HEK293 (cell line): Measurements from ENCODE around the gene PDXK.

Experiments used
- CTCF ChIA-PET: fragments of 350-600 bp; formaldehyde crosslinking; extraction: SDS; loops from one replicate; lab custom pipeline; 2021; ENCODE audit warnings: antibody characterized with exemption; lab: Yijun Ruan, JAX
- POLR2A ChIA-PET: fragments of 300-600 bp; formaldehyde crosslinking; extraction: SDS; loops from one replicate; lab custom pipeline; 2020; ENCODE audit warnings: antibody characterized with exemption, inconsistent platforms; lab: Yijun Ruan, JAX
- H3K27ac ChIP-seq: fragments of 200-500 bp; sonication (Bioruptor generic); 2 replicates; pipeline ENCODE4 v1.5.1; 2014; ENCODE audit warnings: low read depth, low read length, control low read depth, inconsistent platforms; ENCODE audit errors: extremely low read depth
- H3K36me3 ChIP-seq, 2 experiments: fragments of 200-500 bp in 1 of 2; sonication (Bioruptor generic) in 1 of 2; 1 replicate in 1 of 2; 2 replicates in 1 of 2; pipeline ENCODE4 v1.5.1; 2014 to 2017; ENCODE audit warnings: inconsistent platforms in 2 of 2, low read length in 2 of 2; ENCODE audit not compliant: control insufficient read depth in 2 of 2, insufficient read depth in 1 of 2
- H3K4me1 ChIP-seq: fragments of 200-500 bp; sonication (Bioruptor generic); 2 replicates; pipeline ENCODE4 v1.5.1; 2014; ENCODE audit warnings: mild to moderate bottlenecking, low read length, inconsistent platforms; ENCODE audit not compliant: control insufficient read depth, insufficient read depth
- H3K4me3 ChIP-seq: 2 replicates; pipeline ENCODE4 v1.5.1; 2011; ENCODE audit warnings: low read depth, mild to moderate bottlenecking, control low read depth, low read length, moderate library complexity
- H3K9me3 ChIP-seq: fragments of 200-500 bp; sonication (Bioruptor generic); 2 replicates; pipeline ENCODE4 v1.5.1; 2014; ENCODE audit warnings: low read depth, low read length, inconsistent platforms; ENCODE audit not compliant: control insufficient read depth, insufficient read depth
- GLIS2 ChIP-seq: fragments of 450-650 bp; formaldehyde crosslinking; IDR thresholded peaks from 2 replicates; pipeline ENCODE4 v1.5.1; 2016; ENCODE audit warnings: missing biosample characterization, missing genetic modification characterization
- IKZF3 ChIP-seq: fragments of 450-650 bp; IDR thresholded peaks from 2 replicates; pipeline ENCODE4 v1.5.0; 2018; ENCODE audit warnings: missing biosample characterization, mild to moderate bottlenecking, missing genetic modification characterization, moderate library complexity
- INSM2 ChIP-seq: fragments of 450-650 bp; formaldehyde crosslinking; IDR thresholded peaks from 2 replicates; pipeline ENCODE4 v1.5.1; 2016; ENCODE audit warnings: missing biosample characterization, missing genetic modification characterization
- KLF16 ChIP-seq: fragments of 450-650 bp; formaldehyde crosslinking; IDR thresholded peaks from 2 replicates; pipeline ENCODE4 v1.5.1; 2017; ENCODE audit warnings: missing biosample characterization, missing genetic modification characterization
- KLF17 ChIP-seq: fragments of 450-650 bp; formaldehyde crosslinking; IDR thresholded peaks from 2 replicates; pipeline ENCODE4 v1.5.1; 2016; ENCODE audit warnings: missing biosample characterization, missing genetic modification characterization
- MYNN ChIP-seq: fragments of 450-650 bp; formaldehyde crosslinking; IDR thresholded peaks from 2 replicates; pipeline ENCODE4 v1.5.1; 2016; ENCODE audit warnings: missing biosample characterization, missing genetic modification characterization, borderline replicate concordance
- YY1 ChIP-seq: fragments of 450-650 bp; formaldehyde crosslinking; IDR thresholded peaks from 2 replicates; pipeline ENCODE4 v1.5.1; 2018; ENCODE audit warnings: missing biosample characterization, missing genetic modification characterization
- ZBTB11 ChIP-seq: fragments of 450-650 bp; formaldehyde crosslinking; conservative IDR thresholded peaks from 2 replicates; pipeline ENCODE4 v1.5.1; 2016; ENCODE audit warnings: low read depth, missing biosample characterization, missing genetic modification characterization
- ZBTB26 ChIP-seq: fragments of 450-650 bp; formaldehyde crosslinking; optimal IDR thresholded peaks from 2 replicates; pipeline ENCODE3; 2016; ENCODE audit warnings: missing biosample characterization, mild to moderate bottlenecking, missing genetic modification characterization
- ZNF138 ChIP-seq: fragments of 450-650 bp; formaldehyde crosslinking; IDR thresholded peaks from 2 replicates; pipeline ENCODE4 v1.5.1; 2016; ENCODE audit warnings: missing biosample characterization, missing genetic modification characterization, borderline replicate concordance
- ZNF146 ChIP-seq: fragments of 450-650 bp; formaldehyde crosslinking; IDR thresholded peaks from 2 replicates; pipeline ENCODE4 v1.5.1; 2016; ENCODE audit warnings: missing biosample characterization, missing genetic modification characterization
- ZNF211 ChIP-seq: fragments of 450-650 bp; formaldehyde crosslinking; IDR thresholded peaks from 2 replicates; pipeline ENCODE4 v1.5.1; 2016; ENCODE audit warnings: low read depth, missing biosample characterization, missing genetic modification characterization
- ZNF223 ChIP-seq: fragments of 450-650 bp; formaldehyde crosslinking; IDR thresholded peaks from 2 replicates; pipeline ENCODE4 v1.5.1; 2016; ENCODE audit warnings: missing biosample characterization, missing genetic modification characterization
- ZNF280C ChIP-seq: fragments of 450-650 bp; formaldehyde crosslinking; IDR thresholded peaks from 2 replicates; pipeline ENCODE4 v1.5.1; 2016; ENCODE audit warnings: missing biosample characterization, missing genetic modification characterization
- ZNF341 ChIP-seq: fragments of 450-650 bp; formaldehyde crosslinking; IDR thresholded peaks from 2 replicates; pipeline ENCODE4; 2016; ENCODE audit warnings: low read depth, missing biosample characterization, missing genetic modification characterization
- ZNF48 ChIP-seq: fragments of 450-650 bp; formaldehyde crosslinking; IDR thresholded peaks from 2 replicates; pipeline ENCODE4 v1.5.1; 2016; ENCODE audit warnings: missing biosample characterization, missing genetic modification characterization
- ZNF529 ChIP-seq: fragments of 450-650 bp; formaldehyde crosslinking; IDR thresholded peaks from 2 replicates; pipeline ENCODE4 v1.5.1; 2017; ENCODE audit warnings: missing genetic modification characterization, missing biosample characterization; ENCODE audit not compliant: insufficient replicate concordance
- ZNF654 ChIP-seq: fragments of 450-650 bp; formaldehyde crosslinking; IDR thresholded peaks from 2 replicates; pipeline ENCODE4 v1.5.1; 2016; ENCODE audit warnings: low read depth, missing biosample characterization, missing genetic modification characterization
- ZNF677 ChIP-seq: fragments of 450-650 bp; IDR thresholded peaks from 2 replicates; pipeline ENCODE4 v1.5.0; 2018; ENCODE audit warnings: missing biosample characterization, mild to moderate bottlenecking, missing genetic modification characterization, moderate library complexity
- ZSCAN16 ChIP-seq: fragments of 450-650 bp; formaldehyde crosslinking; IDR thresholded peaks from 2 replicates; pipeline ENCODE4 v1.5.1; 2016; ENCODE audit warnings: missing biosample characterization, missing genetic modification characterization
- TF ChIP-seq, protein P1 (sequence below): IDR thresholded peaks from 2 replicates; pipeline ENCODE4 v1.6.1; 2011; ENCODE audit warnings: mild to moderate bottlenecking, low read depth, low read length, borderline replicate concordance

Gene PDXK

DNA sequence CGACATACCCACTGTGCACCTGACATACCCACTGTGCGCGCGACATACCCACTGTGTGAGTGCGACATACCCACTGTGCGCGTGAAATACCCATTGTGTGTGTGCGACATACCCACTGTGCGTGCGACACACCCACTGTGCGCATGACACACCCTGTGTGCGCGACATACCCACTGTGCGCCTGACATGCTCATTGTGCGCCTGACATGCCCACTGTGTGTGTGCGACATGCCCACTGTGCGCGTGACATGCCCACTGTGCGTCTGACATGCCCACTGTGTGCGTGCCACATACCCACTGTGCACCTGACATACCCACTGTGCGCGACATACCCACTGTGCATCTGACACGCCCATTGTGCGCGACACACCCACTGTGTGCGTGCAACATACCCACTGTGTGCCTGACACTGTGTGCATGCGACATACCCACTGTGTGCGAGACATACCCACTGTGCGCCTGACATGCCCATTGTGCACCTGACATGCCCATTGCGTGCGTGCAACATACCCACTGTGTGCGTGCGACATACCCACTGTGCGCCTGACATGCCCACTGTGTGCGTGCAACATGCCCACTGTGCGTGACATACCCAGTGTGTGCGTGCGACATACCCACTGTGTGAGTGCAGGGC lies 68.0 kb downstream of the PDXK start (continued):
- TF ChIP-seq INSM2 (tag by site-specific recombination) (no peak), KLF17 (tag by site-specific recombination) (peak; percentile 39; the same call in 1 of the 2 replicates)

DNA sequence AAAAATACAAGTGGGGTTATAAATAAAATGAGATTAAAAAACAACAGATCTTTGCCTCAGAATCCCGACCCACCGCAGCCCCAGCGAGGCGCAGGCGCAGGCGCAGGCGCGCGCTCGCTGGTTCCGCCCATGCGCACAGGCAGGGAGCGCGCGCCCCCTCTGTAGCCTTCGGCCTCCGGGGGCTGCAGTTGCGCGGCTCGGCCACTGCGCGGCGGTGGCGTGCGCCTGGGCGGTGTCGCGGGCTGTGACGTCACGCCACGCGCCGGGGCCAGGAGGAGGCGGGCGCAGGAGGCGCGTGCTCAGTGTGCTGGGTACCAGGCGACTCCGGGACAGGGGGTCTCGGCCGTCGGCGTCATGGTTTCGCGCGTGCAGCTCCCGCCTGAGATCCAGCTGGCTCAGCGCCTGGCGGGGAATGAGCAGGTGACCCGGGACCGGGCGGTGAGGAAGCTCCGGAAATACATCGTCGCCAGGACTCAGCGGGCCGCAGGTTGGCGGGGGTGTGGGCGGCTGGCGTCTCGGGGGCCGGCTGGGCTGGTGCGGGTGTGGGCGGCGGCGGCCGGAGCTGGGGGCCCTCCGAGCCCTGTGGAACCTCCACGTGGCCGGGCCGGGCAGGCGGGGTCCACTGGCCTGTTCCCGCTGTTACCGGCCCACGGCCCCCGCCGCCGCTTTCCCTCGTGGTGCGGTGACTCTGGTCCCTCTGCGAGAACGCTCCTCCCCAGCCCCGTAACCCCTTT lies 70.5 kb downstream of the PDXK start, which contains the start of gene RRP1:
TSS of gene RRP1 (plus strand) at position 302 of the 734 bp plus-strand sequence. CDS start at position 355, 53 bp downstream.
- POLR2A ChIA-PET = interaction anchor here (0.9 to 3.3 kb wide), 6 partner anchors 10 to 218 kb away, joined by 3 to 14 read pairs (median 4); no protein-coding TSS in a partner anchor
- Histone ChIP-seq H3K36me3 (peaks cover 25 to 41% of the 10 kb centered on the region in 2 experiments; a peak in 2 of 3 replicates), H3K9me3 (no peaks in the 10 kb centered on the region), H3K4me3 (peak within 1 kb of the TSS; percentile 93), H3K4me1 (peaks cover 8% of the 10 kb centered on the region), H3K27ac (peak within 1 kb of the TSS; percentile 80)
- CTCF ChIA-PET = interaction anchor here (0.5 to 2.7 kb wide), 20 partner anchors 10 to 475 kb away, joined by 3 to 8 read pairs (median 5); no protein-coding TSS in a partner anchor
- TF ChIP-seq ZNF223 = no peak
- peak; percentile 70 for TF ChIP-seq INSM2 (tag by site-specific recombination)
- no peak for TF ChIP-seq ZNF280C
- TF ChIP-seq ZNF211 = no peak
- no peak for TF ChIP-seq ZSCAN16 (tag by site-specific recombination)
- TF ChIP-seq, protein P1, sequence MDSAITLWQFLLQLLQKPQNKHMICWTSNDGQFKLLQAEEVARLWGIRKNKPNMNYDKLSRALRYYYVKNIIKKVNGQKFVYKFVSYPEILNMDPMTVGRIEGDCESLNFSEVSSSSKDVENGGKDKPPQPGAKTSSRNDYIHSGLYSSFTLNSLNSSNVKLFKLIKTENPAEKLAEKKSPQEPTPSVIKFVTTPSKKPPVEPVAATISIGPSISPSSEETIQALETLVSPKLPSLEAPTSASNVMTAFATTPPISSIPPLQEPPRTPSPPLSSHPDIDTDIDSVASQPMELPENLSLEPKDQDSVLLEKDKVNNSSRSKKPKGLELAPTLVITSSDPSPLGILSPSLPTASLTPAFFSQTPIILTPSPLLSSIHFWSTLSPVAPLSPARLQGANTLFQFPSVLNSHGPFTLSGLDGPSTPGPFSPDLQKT = no peak
- no peak; the same call in 1 of the 2 replicates for TF ChIP-seq ZBTB11
- TF ChIP-seq ZBTB26 (tag by site-specific recombination) = peak; percentile 97
- TF ChIP-seq MYNN (tag by site-specific recombination) = no peak
- peak; percentile 92 for TF ChIP-seq KLF16 (tag by site-specific recombination)
- TF ChIP-seq ZNF654 = no peak
- TF ChIP-seq ZNF529 (tag by site-specific recombination) = no peak
- TF ChIP-seq GLIS2 (tag by site-specific recombination) = peak; percentile 94
- peak; percentile 58; the same call in 1 of the 2 replicates for TF ChIP-seq IKZF3 (tag by site-specific recombination)
- no peak for TF ChIP-seq ZNF48
- no peak for TF ChIP-seq ZNF146 (tag by site-specific recombination)
- no peak for TF ChIP-seq ZNF138 (tag by site-specific recombination)
- peak; percentile 57 for TF ChIP-seq YY1 (tag by site-specific recombination)
- TF ChIP-seq ZNF341 (tag by site-specific recombination) = no peak
- no peak for TF ChIP-seq ZNF677
